IMR-90 (cell line): ENCODE measurements around the gene FGGY.

Source experiments
- CEBPB ChIP-seq: IDR thresholded peaks from 2 replicates; pipeline ENCODE4 v1.6.1; 2012; ENCODE audit warnings: low read depth, low read length, improper control_type of control experiment
- CHD1 ChIP-seq: IDR thresholded peaks from 2 replicates; pipeline ENCODE4 v1.6.1; 2012; ENCODE audit warnings: low read depth, low read length, improper control_type of control experiment
- ELK1 ChIP-seq: fragments of 150-350 bp; IDR thresholded peaks from 2 replicates; pipeline ENCODE4 v1.6.1; 2016; ENCODE audit warnings: low read depth, mild to moderate bottlenecking, low read length, moderate library complexity, borderline replicate concordance
- POLR2A ChIP-seq: IDR thresholded peaks from 2 replicates; pipeline ENCODE4 v1.6.1; 2012; ENCODE audit warnings: mild to moderate bottlenecking, low read depth, low read length
- RAD21 ChIP-seq: IDR thresholded peaks from 2 replicates; pipeline ENCODE4 v1.6.1; 2012; ENCODE audit warnings: low read length, improper control_type of control experiment
- RFX5 ChIP-seq: IDR thresholded peaks from 2 replicates; pipeline ENCODE4 v1.8.0; 2012; ENCODE audit warnings: low read depth, mild to moderate bottlenecking, low read length, moderate library complexity
- TF ChIP-seq, protein P1 (sequence below): conservative IDR thresholded peaks from 2 replicates; pipeline ENCODE4 v1.5.1; 2012; ENCODE audit warnings: mild to moderate bottlenecking, low read depth, low read length, improper control_type of control experiment
- TF ChIP-seq, protein P2 (sequence below): fragments of 150-350 bp; IDR thresholded peaks from 2 replicates; pipeline ENCODE4 v1.6.1; 2017; ENCODE audit warnings: mild to moderate bottlenecking, antibody characterized with exemption, low read length, low read depth

DNA sequence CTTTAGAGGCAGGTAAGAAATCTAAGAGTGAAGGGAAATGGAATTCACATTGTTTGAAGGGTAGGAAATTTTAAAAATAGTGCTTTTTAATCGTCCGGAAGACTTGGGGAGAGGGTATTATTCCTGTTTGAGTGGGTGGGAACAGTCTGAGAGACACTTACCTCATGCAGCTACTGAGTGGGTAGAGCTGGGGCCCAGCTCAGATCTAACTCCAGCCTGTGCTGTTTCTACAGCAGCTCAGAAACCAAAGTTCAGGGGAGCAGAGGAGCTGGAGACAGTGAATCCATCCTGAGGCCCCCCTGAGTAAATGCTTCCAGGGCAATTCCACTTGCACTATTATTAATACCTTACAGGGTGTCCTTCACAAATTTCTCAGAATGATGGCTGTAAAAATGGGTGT is 63.8 kb downstream of the FGGY start:
- TF ChIP-seq CEBPB: no peak
- TF ChIP-seq, protein P1, sequence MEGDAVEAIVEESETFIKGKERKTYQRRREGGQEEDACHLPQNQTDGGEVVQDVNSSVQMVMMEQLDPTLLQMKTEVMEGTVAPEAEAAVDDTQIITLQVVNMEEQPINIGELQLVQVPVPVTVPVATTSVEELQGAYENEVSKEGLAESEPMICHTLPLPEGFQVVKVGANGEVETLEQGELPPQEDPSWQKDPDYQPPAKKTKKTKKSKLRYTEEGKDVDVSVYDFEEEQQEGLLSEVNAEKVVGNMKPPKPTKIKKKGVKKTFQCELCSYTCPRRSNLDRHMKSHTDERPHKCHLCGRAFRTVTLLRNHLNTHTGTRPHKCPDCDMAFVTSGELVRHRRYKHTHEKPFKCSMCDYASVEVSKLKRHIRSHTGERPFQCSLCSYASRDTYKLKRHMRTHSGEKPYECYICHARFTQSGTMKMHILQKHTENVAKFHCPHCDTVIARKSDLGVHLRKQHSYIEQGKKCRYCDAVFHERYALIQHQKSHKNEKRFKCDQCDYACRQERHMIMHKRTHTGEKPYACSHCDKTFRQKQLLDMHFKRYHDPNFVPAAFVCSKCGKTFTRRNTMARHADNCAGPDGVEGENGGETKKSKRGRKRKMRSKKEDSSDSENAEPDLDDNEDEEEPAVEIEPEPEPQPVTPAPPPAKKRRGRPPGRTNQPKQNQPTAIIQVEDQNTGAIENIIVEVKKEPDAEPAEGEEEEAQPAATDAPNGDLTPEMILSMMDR: no peak
- TF ChIP-seq POLR2A: no peak
- TF ChIP-seq RFX5: no peak
- no peak for TF ChIP-seq RAD21
- TF ChIP-seq, protein P2, sequence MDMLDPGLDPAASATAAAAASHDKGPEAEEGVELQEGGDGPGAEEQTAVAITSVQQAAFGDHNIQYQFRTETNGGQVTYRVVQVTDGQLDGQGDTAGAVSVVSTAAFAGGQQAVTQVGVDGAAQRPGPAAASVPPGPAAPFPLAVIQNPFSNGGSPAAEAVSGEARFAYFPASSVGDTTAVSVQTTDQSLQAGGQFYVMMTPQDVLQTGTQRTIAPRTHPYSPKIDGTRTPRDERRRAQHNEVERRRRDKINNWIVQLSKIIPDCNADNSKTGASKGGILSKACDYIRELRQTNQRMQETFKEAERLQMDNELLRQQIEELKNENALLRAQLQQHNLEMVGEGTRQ: no peak
- TF ChIP-seq ELK1: no peak
- TF ChIP-seq CHD1: no peak
